ENCODE measurements around the gene MYRIP.

DNA sequence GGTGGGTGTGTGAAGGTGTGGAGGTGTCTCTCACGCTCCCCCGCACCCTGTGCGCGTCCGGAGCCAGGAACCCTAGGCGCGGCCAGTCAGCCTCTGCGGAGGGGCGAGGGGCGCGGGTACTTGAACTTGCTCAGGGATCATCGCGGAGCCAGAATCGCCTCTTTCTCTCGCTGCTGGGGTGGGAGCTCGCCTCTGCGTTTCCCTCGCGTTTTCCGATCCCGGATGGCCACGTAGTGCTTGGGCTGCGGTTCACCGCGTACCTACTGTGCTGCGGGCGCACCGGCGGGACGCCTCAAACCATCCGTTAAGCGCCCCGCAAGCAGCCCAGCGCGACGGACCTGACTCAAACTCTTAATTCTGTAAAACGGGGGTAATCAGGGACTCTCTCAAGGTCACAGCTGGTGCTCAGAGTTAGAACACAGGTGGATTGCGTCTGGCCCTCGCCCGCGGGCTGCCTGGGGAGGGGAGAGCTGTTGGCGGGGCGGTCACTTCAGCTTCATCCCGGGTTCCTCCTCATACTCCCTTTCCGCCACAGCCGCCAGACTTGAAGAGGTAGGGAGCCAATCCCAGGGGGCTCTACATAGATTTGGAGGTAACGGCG, 686 bp downstream of the MYRIP start:
- TF ChIP-seq, protein P1, sequence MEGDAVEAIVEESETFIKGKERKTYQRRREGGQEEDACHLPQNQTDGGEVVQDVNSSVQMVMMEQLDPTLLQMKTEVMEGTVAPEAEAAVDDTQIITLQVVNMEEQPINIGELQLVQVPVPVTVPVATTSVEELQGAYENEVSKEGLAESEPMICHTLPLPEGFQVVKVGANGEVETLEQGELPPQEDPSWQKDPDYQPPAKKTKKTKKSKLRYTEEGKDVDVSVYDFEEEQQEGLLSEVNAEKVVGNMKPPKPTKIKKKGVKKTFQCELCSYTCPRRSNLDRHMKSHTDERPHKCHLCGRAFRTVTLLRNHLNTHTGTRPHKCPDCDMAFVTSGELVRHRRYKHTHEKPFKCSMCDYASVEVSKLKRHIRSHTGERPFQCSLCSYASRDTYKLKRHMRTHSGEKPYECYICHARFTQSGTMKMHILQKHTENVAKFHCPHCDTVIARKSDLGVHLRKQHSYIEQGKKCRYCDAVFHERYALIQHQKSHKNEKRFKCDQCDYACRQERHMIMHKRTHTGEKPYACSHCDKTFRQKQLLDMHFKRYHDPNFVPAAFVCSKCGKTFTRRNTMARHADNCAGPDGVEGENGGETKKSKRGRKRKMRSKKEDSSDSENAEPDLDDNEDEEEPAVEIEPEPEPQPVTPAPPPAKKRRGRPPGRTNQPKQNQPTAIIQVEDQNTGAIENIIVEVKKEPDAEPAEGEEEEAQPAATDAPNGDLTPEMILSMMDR (IDR thresholded peaks at IDR 0.05; ENCODE audit: low read depth, low read length) = no peak
- TF ChIP-seq POLR2A (IDR thresholded peaks at IDR 0.05; ENCODE audit: extremely low read depth, insufficient read length) = no peak
- no peak for TF ChIP-seq MYC (IDR thresholded peaks at IDR 0.05; ENCODE audit: low read depth, low read length)
- TF ChIP-seq, protein P2, sequence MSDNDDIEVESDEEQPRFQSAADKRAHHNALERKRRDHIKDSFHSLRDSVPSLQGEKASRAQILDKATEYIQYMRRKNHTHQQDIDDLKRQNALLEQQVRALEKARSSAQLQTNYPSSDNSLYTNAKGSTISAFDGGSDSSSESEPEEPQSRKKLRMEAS (IDR thresholded peaks at IDR 0.05; ENCODE audit: low read depth, low read length) = no peak
